WI38 (cell line): Measurements from ENCODE around the gene FAF1.
"Not testable (repeated sequence)": the region's sequence is repeated elsewhere in the genome, so short reads cannot be mapped to it uniquely, and the experiment has no call there.

Source experiments
- H3K4me3 ChIP-seq: 2 replicates; pipeline ENCODE4 v1.5.1; 2011; ENCODE audit warnings: low read depth, mild to moderate bottlenecking, control low read depth, low read length
- TF ChIP-seq, protein P1 (sequence below): IDR thresholded peaks from 2 replicates; pipeline ENCODE4 v1.5.1; 2012; ENCODE audit warnings: low read depth, mild to moderate bottlenecking, control low read depth, low read length

The FAF1 gene

DNA sequence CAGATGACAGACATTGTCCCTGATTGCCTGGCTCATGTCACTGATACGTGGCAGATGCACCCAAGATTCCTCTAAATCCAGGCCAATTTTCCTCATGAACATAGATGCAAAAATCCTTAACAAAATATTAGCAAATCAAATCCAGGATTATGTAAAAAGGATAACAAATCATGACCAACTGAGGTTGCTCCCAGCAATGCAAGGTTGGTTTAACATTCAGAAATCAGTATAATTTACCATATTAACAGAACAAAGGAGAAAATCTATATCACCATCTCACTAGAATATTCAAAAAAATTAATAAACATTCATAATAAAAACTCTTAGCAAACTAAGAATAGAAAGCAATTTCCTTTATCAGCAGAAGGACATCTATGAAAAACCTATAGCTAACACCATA is 39.7 kb downstream of the FAF1 start:
- TF ChIP-seq, protein P1, sequence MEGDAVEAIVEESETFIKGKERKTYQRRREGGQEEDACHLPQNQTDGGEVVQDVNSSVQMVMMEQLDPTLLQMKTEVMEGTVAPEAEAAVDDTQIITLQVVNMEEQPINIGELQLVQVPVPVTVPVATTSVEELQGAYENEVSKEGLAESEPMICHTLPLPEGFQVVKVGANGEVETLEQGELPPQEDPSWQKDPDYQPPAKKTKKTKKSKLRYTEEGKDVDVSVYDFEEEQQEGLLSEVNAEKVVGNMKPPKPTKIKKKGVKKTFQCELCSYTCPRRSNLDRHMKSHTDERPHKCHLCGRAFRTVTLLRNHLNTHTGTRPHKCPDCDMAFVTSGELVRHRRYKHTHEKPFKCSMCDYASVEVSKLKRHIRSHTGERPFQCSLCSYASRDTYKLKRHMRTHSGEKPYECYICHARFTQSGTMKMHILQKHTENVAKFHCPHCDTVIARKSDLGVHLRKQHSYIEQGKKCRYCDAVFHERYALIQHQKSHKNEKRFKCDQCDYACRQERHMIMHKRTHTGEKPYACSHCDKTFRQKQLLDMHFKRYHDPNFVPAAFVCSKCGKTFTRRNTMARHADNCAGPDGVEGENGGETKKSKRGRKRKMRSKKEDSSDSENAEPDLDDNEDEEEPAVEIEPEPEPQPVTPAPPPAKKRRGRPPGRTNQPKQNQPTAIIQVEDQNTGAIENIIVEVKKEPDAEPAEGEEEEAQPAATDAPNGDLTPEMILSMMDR, result no peak
- no peak overlapping the region for H3K4me3 ChIP-seq

DNA sequence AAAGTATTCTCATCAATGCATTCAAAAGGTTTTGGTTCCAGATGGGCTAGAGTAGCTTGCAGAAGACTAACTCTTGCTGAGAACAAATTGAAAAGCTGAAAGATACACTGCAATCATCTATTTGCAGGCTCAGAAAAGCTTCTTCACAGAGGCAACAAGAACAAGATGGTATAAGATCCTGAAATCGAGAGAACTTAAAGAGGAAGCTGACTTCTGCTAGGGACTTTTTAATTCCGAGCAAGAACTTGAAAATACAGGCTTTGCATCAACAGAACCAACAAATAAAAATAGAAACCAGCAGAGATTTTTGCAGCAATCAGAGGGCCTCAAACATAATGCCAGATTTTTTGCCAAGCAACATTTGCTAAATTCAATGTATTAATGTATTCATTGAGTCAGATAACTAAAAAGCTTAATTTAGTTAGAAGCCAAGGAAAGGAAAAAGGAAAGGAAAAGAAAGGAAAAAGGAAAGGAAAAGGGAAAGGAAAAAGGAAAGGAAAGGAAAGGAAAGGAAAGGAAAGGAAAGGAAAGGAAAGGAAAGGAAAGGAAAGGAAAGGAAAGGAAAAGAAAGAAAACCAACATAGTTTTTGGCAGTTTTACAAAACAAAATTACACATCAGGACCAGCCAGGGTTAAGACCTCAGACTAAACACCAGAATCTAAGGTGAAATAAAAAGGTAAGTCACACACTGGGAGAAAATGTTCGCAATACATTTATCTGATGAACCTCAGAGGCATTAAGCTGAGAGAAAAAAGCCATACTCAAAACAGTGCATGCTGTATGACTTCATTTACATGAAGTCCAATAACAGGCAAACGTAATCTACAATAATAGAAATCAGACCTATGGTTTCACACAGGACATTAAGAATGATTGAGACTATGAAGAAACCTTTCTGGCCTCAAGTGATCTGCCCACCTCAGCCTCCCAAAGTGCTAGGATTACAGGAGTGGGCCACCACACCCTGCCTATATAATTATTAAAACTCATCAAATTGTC is 42.6 kb downstream of the FAF1 start:
- TF ChIP-seq, protein P1, result no peak
- H3K4me3 ChIP-seq, result no peak overlapping the region

DNA sequence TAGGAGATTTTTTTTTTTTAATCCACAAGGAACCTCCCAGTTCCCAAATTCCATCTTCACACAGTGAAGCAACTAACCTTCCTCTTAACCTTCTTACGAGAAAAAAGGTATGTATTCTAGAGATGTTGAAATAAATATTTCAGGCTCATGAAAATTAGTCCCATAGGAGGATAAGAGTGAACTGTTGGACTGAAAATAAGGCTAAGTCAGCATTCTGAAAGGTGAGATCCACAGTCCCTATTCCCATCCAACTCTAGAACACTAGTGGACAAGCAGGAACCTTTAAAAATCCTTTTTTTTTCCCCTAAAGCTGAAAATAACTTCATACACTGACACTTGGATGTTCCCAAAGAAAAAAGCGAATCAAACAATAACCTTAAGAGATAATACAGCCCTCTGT is 44.4 kb downstream of the FAF1 start:
- TF ChIP-seq, protein P1, result no peak
- H3K4me3 ChIP-seq, result no peak overlapping the region

DNA sequence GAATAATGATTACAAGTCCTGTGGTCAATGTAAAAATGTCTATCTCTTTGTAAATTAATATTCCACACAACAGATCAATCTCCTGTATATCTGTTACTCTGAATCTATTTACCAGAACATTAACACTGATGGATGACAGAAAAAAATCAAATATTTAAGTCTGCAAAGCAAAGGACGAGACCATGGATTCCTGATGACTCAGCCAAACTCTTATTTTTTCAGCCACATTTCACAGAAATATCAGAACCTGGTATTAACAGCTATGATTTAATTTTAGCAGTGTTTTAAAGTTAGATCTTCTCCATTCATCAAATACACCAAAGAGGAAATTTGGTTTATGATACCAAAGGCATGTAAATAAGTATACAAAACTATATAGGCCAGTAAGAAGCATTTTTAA is 46.1 kb downstream of the FAF1 start:
- TF ChIP-seq, protein P1, result no peak
- H3K4me3 ChIP-seq, result no peak overlapping the region

DNA sequence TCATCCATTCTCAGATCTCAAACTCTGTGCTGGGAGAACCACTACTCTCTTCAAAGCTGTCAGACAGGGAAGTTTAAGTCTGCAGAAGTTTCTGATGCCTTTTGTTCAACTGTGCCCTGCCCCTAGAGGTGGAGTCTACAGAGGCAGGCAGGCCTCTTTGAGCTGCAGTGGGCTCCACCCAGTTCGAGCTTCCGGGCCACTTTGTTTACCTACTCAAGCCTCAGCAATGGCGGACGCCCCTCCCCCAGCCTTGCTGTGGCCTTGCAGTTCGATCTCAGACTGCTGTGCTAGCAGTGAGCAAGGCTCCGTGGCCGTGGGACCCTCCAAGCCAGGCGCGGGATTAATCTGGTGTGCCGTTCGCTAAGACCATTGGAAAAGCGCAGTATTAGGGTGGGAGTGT is 49.7 kb downstream of the FAF1 start:
- not testable (repeated sequence) for H3K4me3 ChIP-seq

DNA sequence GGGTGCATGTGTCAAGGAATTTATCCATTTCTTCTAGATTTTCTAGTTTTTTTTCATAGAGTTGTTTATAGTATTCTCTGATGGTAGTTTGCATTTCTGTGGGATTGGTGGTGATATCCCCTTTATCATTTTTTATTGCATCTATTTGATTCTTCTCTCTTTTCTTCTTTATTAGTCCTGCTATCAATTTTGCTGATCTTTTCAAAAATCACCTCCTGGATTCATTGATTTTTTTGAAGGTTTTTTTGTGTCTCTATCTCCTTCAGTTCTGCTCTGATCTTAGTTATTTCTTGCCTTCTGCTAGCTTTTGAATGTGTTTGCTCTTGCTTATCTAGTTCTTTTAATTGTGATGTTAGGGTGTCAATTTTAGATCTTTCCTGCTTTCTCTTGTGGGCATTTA is 52.5 kb downstream of the FAF1 start:
- not testable (repeated sequence) for H3K4me3 ChIP-seq

DNA sequence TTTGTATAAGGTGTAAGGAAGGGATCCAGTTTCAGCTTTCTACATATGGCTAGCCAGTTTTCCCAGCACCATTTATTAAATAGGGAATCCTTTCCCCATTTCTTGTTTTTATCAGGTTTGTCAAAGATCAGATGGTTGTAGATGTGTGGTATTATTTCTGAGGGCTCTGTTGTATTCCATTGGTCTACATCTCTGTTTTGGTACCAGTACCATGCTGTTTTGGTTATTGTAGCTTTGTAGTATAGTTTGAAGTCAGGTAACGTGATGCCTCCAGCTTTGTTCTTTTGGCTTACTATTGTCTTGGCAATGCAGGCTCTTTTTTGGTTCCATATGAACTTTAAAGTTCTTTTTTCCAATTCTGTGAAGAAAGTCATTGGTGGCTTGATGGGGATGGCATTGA is 54.0 kb downstream of the FAF1 start:
- H3K4me3 ChIP-seq, result not testable (repeated sequence)

DNA sequence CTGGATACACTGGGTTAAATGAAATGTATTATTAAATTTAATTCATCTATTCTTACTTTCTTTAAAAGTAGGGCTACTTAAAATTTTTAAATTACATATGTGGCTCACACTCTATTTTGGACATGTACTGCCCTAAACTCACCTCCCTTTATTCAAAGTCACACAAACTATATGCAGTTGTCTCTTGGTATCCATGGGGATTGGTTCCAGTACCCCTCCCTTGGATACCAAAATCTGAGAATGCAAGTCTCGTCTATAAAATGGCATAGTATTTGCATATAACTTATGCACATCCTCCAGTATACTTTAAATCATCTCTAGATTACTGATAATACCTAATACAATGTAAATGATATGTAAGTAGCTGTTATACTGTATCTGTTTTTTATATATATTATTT is 57.6 kb downstream of the FAF1 start:
- TF ChIP-seq, protein P1, result no peak

DNA sequence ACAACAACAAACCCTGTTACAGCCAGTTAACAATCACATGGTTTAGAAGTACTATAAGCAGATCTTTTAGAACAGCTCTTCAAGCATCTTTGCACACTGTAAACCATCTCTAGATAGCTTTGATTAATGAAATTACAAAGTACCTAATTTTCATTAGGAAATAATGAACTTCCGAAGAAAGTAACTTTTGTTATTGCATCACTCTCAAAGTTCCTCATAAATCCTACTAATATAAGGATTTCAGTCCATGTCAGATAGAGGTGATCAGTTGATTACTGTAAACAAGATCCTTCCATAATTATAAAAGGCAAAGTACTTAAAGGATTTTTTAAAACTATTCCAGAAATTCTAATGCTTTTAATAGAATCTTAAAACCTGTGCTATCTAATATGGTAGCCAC is 58.2 kb downstream of the FAF1 start:
- H3K4me3 ChIP-seq, result no peak overlapping the region
- TF ChIP-seq, protein P1, result no peak

More for the DNA sequence above, 57.6 kb downstream of the FAF1 start:
- H3K4me3 ChIP-seq, result no peak overlapping the region
